ENCODE measurements around the gene BANF1. TPM values are rescaled to one million over a fixed set of nuclear protein-coding genes. Genes with fewer than 3 reads are reported as not detected.

Gene BANF1
- total and polyA plus RNA-seq, 2 donors (not counting 3 experiments of a cell fraction or from before 2014, with no cell fraction given) = 269 to 376 TPM

DNA sequence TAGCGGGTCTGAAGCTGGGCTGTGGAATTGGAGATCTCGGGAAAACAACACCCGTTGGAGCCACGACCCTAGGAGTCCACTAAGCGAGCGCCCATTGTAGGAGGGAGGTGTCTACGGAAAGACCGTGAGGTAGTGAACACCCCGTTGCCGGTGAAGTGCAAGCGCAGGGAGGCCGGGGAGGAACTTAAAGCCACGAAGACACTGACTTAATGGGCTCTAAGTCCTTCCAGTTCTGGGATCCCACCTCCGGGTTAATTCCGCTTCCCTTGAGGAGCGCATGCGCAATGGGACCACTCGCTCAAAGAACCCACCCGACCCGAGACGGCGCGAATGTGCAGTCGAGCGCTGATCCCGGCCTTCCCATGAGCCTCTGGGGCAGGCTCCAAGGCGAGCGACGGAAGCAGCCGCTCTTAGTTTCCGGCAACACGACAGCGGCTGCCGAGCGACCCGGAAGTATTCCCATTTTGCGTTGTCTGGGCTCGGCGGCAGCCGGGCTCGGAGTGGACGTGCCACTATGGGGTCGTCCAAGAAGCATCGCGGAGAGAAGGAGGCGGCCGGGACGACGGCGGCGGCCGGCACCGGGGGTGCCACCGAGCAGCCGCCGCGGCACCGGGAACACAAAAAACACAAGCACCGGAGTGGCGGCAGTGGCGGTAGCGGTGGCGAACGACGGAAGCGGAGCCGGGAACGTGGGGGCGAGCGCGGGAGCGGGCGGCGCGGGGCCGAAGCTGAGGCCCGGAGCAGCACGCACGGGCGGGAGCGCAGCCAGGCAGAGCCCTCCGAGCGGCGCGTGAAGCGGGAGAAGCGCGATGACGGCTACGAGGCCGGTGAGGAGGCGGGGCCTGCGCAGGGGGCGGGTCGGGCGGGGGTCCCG, 40.8 kb upstream of the BANF1 start, which contains the start of gene SART1:
TSS of gene SART1 (plus strand) at position 468 of the 874 bp plus-strand sequence. CDS start at position 515, 47 bp downstream.
- TSS peak; percentile 96 for BruUV-seq (replicated peaks)
- peak within 1 kb of the TSS; percentile 79 to 98 (median 90) for H3K4me3 ChIP-seq (replicated peaks in 1 of 3; ENCODE audit: insufficient read depth in 1 of 3, low read depth in 1 of 3, low read length in 3 of 3)
- intact Hi-C loops (cut with micrococcal nuclease) = loop anchor here (1.0 kb wide), 4 partner anchors 41 to 102 kb away; partner anchors contain the start of genes BANF1, C11orf68, CCDC85B and DRAP1
- peak within 1 kb of the TSS; percentile 96 for H3K4me2 ChIP-seq (ENCODE audit: insufficient read depth, low read length)
- H3K27me3 ChIP-seq (ENCODE audit: control insufficient read depth in 2 of 2, insufficient read depth in 2 of 2, low read length in 2 of 2) = no peaks in the 10 kb centered on the region
- ChIA-PET CTCF (interaction anchor here (1.1 to 2.2 kb wide), 3 partner anchors 10 to 77 kb away, joined by 3 to 8 read pairs (median 6); partner anchors contain the start of gene FIBP), POLR2A (interaction anchor here (1.4 kb wide), 1 partner anchor 71 kb away, joined by 3 read pairs; the partner anchor contains the start of gene CCDC85B)
- FAIRE-seq (peak; percentile 99), DNase-seq (ENCODE audit: low read depth, low spot score) (peak; percentile 99)
- peaks cover 11% of the 10 kb centered on the region for H3K4me1 ChIP-seq (ENCODE audit: control insufficient read depth, extremely low read depth, insufficient read depth, low read length)
- H3K9me1 ChIP-seq (replicated peaks; ENCODE audit: control insufficient read depth, extremely low read depth, insufficient read depth, low read length) = no peaks in the 10 kb centered on the region
- dilution Hi-C loops (cut with MboI; ENCODE audit: extremely low pct_ligation_motif_present, low sequenced_read_pairs) = no loop called here
- H3K9me3 ChIP-seq (replicated peaks; ENCODE audit: control insufficient read depth, insufficient read depth, low read length) = no peaks in the 10 kb centered on the region
- H3K79me2 ChIP-seq (ENCODE audit: control insufficient read depth, insufficient read depth, low read length) = peaks cover 28% of the 10 kb centered on the region
- H4K20me1 ChIP-seq (replicated peaks; ENCODE audit: control insufficient read depth, extremely low read depth, insufficient read depth, low read length) = no peaks in the 10 kb centered on the region
- H3K36me3 ChIP-seq (ENCODE audit: control insufficient read depth in 2 of 2, extremely low read depth in 1 of 2, insufficient read depth in 2 of 2, low read length in 2 of 2) = peaks cover 6 to 24% of the 10 kb centered on the region in 2 experiments
- TF ChIP-seq EZH2 (IDR thresholded peaks at IDR 0.05; ENCODE audit: borderline replicate concordance, low read depth, low read length, severe bottlenecking) (no peak), GATA2 (IDR thresholded peaks at IDR 0.05; ENCODE audit: insufficient read depth, insufficient read length, low read depth, low read length) (no peak), MAX (IDR thresholded peaks at IDR 0.05; ENCODE audit: insufficient read depth, insufficient read length) (peak; percentile 66), JUN (IDR thresholded peaks at IDR 0.05; ENCODE audit: borderline replicate concordance, insufficient read depth, insufficient read length, low read depth) (no peak), POLR2AphosphoS5 (IDR thresholded peaks at IDR 0.05; ENCODE audit: insufficient read depth, low read depth, low read length) (peak; percentile 97), POLR2A (IDR thresholded peaks at IDR 0.05; ENCODE audit: low read depth, low read length) (peak; percentile 98)
- H3K9ac ChIP-seq (replicated peaks; ENCODE audit: extremely low read depth, insufficient read depth, low read length) = peak within 1 kb of the TSS; percentile 91
- peak within 1 kb of the TSS; percentile 78 for H3K27ac ChIP-seq (ENCODE audit: insufficient read depth, low read depth, low read length)
- peak within 1 kb of the TSS; percentile 79 for H2AFZ ChIP-seq (ENCODE audit: low read depth, low read length)

Measured in endothelial cell of umbilical vein (primary cell).